BJ (cell line): ENCODE data around the gene TRPM5. TPM values are rescaled to one million over a fixed set of nuclear protein-coding genes. Genes with fewer than 3 reads are reported as not detected.

Experiments
- CTCF ChIA-PET: fragments of 350-600 bp; formaldehyde crosslinking; extraction: SDS; loops from one replicate; lab custom pipeline; 2021; ENCODE audit warnings: antibody characterized with exemption, inconsistent platforms; lab: Yijun Ruan, JAX
- POLR2A ChIA-PET: fragments of 300-600 bp; sonication (Branson Sonifier 250); formaldehyde crosslinking; extraction: SDS; loops from one replicate; lab custom pipeline; 2021; ENCODE audit warnings: antibody characterized with exemption; lab: Charles Lee
- DNase-seq: peaks from one replicate; pipeline ENCODE4 v3.0.0-alpha.2; 2011; ENCODE audit warnings: low read depth
- H3K27me3 ChIP-seq: 2 replicates; pipeline ENCODE4 v1.6.0; 2011; ENCODE audit warnings: low read length; ENCODE audit not compliant: control insufficient read depth, insufficient read depth
- H3K36me3 ChIP-seq: 2 replicates; pipeline ENCODE4 v1.5.1; 2011; ENCODE audit warnings: low read length; ENCODE audit not compliant: control insufficient read depth, insufficient read depth
- H3K4me3 ChIP-seq: 2 replicates; pipeline ENCODE4 v1.5.1; 2011; ENCODE audit warnings: low read depth, mild to moderate bottlenecking, control low read depth, low read length
- CTCF ChIP-seq: IDR thresholded peaks from 2 replicates; pipeline ENCODE4 v1.5.1; 2011; ENCODE audit warnings: low read depth, mild to moderate bottlenecking, control low read depth, inconsistent platforms, low read length, moderate library complexity; ENCODE audit not compliant: insufficient read depth
- polyA plus RNA-seq: library from polyadenylated mRNA; depleted of rRNA; stranded (reverse); fragments of >200 nt; gene quantifications from 2 replicates; pipeline ENCODE4 v1.2.3, GENCODE V29; 2011

The TRPM5 gene
- polyA plus RNA-seq, 1 experiment, result not detected

GRCh38 chr11:2462543-2462985, 18.2 kb upstream of the TRPM5 start:
- ChIA-PET CTCF (no interaction called here), POLR2A (no interaction called here)
- DNase-seq, result no peak
- Histone ChIP-seq H3K36me3 (no peaks in the 10 kb centered on the region), H3K4me3 (no peak overlapping the region), H3K27me3 (no peaks in the 10 kb centered on the region)
- no peak for TF ChIP-seq CTCF

- Histone ChIP-seq H3K36me3 (no peaks in the 10 kb centered on the region), H3K4me3 (no peak overlapping the region), H3K27me3 (no peaks in the 10 kb centered on the region)
- POLR2A ChIA-PET, result no interaction called here
- no peak for TF ChIP-seq CTCF
- CTCF ChIA-PET, result interaction anchor here (1.0 kb wide), 1 partner anchor 42 kb away, joined by 3 read pairs; no protein-coding TSS in a partner anchor
- DNase-seq, result no peak
These were observed 17.7 kb upstream of the TRPM5 start for GRCh38 chr11:2461956-2462542.

GRCh38 chr11:2461253-2461955, 17.1 kb upstream of the TRPM5 start:
- no peak for DNase-seq
- no peaks in the 10 kb centered on the region for H3K27me3 ChIP-seq
- no peaks in the 10 kb centered on the region for H3K36me3 ChIP-seq
- no peak overlapping the region for H3K4me3 ChIP-seq
- POLR2A ChIA-PET, result no interaction called here
- CTCF ChIA-PET, result interaction anchor here (1.0 kb wide), 1 partner anchor 42 kb away, joined by 3 read pairs; no protein-coding TSS in a partner anchor
- no peak for TF ChIP-seq CTCF

GRCh38 chr11:2460540-2461252, 16.4 kb upstream of the TRPM5 start:
- TF ChIP-seq CTCF, result no peak
- no peak for DNase-seq
- CTCF ChIA-PET, result no interaction called here
- POLR2A ChIA-PET, result no interaction called here
- Histone ChIP-seq H3K4me3 (no peak overlapping the region), H3K36me3 (no peaks in the 10 kb centered on the region), H3K27me3 (no peaks in the 10 kb centered on the region)

- CTCF ChIA-PET, result no interaction called here
- H3K4me3 ChIP-seq, result no peak overlapping the region
- DNase-seq, result no peak
- no peak for TF ChIP-seq CTCF
- no peaks in the 10 kb centered on the region for H3K27me3 ChIP-seq
- no peaks in the 10 kb centered on the region for H3K36me3 ChIP-seq
- POLR2A ChIA-PET, result no interaction called here
These were observed 15.7 kb upstream of the TRPM5 start for GRCh38 chr11:2459796-2460531.
